Measurements from ENCODE around the gene ZRANB3. TPM values are rescaled to one million over a fixed set of nuclear protein-coding genes. Genes with fewer than 3 reads are reported as not detected.

Gene ZRANB3
- total and polyA plus RNA-seq, 2 of the 13 experiments (the other 11 are each of a cell fraction or from before 2014, with no cell fraction given): 5.8 to 25.2 TPM

DNA sequence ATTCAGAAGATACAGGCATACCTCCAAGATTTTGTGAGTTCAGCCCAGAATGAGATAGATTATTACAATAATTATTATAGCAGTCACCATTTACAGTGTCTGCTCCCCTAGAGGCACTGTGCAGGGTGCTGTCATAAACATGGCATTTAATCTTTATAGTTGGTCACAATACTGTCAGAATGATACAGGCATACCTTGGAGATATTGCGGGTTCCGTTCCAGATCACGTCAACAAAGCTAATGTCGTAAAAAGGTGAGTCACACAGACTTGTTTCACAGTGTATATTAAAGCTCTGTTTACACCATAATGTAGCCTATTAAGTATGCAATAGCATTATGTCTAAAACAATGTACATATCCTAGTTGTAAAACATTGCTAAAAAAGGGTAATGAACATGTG, 45.6 kb downstream of the ZRANB3 start (continued):
- TF ChIP-seq, protein P1, sequence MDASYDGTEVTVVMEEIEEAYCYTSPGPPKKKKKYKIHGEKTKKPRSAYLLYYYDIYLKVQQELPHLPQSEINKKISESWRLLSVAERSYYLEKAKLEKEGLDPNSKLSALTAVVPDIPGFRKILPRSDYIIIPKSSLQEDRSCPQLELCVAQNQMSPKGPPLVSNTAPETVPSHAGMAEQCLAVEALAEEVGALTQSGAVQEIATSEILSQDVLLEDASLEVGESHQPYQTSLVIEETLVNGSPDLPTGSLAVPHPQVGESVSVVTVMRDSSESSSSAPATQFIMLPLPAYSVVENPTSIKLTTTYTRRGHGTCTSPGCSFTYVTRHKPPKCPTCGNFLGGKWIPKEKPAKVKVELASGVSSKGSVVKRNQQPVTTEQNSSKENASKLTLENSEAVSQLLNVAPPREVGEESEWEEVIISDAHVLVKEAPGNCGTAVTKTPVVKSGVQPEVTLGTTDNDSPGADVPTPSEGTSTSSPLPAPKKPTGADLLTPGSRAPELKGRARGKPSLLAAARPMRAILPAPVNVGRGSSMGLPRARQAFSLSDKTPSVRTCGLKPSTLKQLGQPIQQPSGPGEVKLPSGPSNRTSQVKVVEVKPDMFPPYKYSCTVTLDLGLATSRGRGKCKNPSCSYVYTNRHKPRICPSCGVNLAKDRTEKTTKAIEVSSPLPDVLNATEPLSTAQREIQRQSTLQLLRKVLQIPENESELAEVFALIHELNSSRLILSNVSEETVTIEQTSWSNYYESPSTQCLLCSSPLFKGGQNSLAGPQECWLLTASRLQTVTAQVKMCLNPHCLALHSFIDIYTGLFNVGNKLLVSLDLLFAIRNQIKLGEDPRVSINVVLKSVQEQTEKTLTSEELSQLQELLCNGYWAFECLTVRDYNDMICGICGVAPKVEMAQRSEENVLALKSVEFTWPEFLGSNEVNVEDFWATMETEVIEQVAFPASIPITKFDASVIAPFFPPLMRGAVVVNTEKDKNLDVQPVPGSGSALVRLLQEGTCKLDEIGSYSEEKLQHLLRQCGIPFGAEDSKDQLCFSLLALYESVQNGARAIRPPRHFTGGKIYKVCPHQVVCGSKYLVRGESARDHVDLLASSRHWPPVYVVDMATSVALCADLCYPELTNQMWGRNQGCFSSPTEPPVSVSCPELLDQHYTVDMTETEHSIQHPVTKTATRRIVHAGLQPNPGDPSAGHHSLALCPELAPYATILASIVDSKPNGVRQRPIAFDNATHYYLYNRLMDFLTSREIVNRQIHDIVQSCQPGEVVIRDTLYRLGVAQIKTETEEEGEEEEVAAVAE (CRISPR knock-in tag; IDR thresholded peaks at IDR 0.05; ENCODE audit: borderline replicate concordance): no peak
- no peak for TF ChIP-seq PRMT3 (CRISPR knock-in tag; IDR thresholded peaks at IDR 0.05; ENCODE audit: borderline replicate concordance, low read depth)

DNA sequence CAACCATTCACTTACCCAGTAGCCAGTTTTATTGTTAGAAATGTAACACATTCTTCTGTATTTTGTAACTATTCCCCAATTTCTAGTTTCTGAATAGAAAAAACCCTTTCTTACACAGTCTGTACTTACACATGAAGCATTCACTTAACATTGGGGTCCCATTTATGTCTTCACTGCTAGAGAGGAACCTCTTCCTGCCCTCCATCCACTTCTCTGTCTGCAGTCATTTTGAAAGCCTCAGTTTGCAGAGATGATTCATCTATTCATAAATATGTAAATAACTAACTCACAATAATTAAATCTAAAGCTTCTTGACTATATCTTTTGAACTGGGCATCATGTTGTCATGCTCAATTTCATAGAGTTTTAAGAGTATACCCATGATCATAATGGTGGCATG, 55.9 kb downstream of the ZRANB3 start:
- H3K79me2 ChIP-seq (ENCODE audit: insufficient read depth, low read length): no peaks in the 10 kb centered on the region
- in situ Hi-C loops (cut with HindIII; ENCODE audit: extremely low pct_ligation_motif_present, low pct_unique_long_range_greater_than_20kb): no loop called here
- DNase-seq (ENCODE audit: low spot score) (no peak), ATAC-seq (no peak), FAIRE-seq (no peak)
- H2AFZ ChIP-seq (ENCODE audit: low read length): no peak overlapping the region
- no peak overlapping the region for H3K4me3 ChIP-seq (replicated peaks in 1 of 3; ENCODE audit: insufficient read depth in 1 of 3, low read depth in 2 of 3, low read length in 3 of 3)
- no peaks in the 10 kb centered on the region for H4K20me1 ChIP-seq (ENCODE audit: insufficient read depth, low read length)
- BruUV-seq (replicated peaks): no TSS peak
- ChIA-PET CTCF (ENCODE audit: low intra/inter-chr PET ratio, low total read pairs) (interaction anchor here (1.2 kb wide), 1 partner anchor 235 kb away, joined by 3 read pairs; no protein-coding TSS in a partner anchor), POLR2A (no interaction called here)
- no peak overlapping the region for H3K27ac ChIP-seq (ENCODE audit: extremely low read length, insufficient read depth, low read length)
- H3K9me3 ChIP-seq (ENCODE audit: low read length): no peaks in the 10 kb centered on the region
- H3K36me3 ChIP-seq (replicated peaks in 1 of 2; ENCODE audit: control insufficient read depth in 1 of 2, insufficient read depth in 2 of 2, low read length in 2 of 2): no peaks in the 10 kb centered on the region; a peak in 2 of 5 replicates
- no peaks in the 10 kb centered on the region for H3K4me1 ChIP-seq (ENCODE audit: insufficient read depth, low read length)
- H3K27me3 ChIP-seq (ENCODE audit: control insufficient read depth in 1 of 2, insufficient read depth in 2 of 2, low read length in 2 of 2): no peaks in the 10 kb centered on the region
- intact Hi-C loops (cut with micrococcal nuclease; ENCODE audit: unreplicated experiment): no loop called here
- no peak overlapping the region for H3K4me2 ChIP-seq (ENCODE audit: low read depth, low read length)
- no peak overlapping the region for H3K9ac ChIP-seq (ENCODE audit: insufficient read depth, low read depth, low read length)
- TF ChIP-seq KLF13 (CRISPR knock-in tag; IDR thresholded peaks at IDR 0.05): no peak
- no peak for TF ChIP-seq ZNF781 (CRISPR knock-in tag; IDR thresholded peaks at IDR 0.05; ENCODE audit: borderline replicate concordance, not compliant biosample characterization)
- TF ChIP-seq RBFOX2 (IDR thresholded peaks at IDR 0.05; ENCODE audit: low read depth, low read length): no peak
- no peak for TF ChIP-seq NFIB (CRISPR knock-in tag; IDR thresholded peaks at IDR 0.05; ENCODE audit: borderline replicate concordance)
- no peak for TF ChIP-seq ZNF430 (CRISPR knock-in tag; IDR thresholded peaks at IDR 0.05)
- no peak for TF ChIP-seq KDM5A (IDR thresholded peaks at IDR 0.05; ENCODE audit: borderline replicate concordance, low read length)
- TF ChIP-seq, protein P2, sequence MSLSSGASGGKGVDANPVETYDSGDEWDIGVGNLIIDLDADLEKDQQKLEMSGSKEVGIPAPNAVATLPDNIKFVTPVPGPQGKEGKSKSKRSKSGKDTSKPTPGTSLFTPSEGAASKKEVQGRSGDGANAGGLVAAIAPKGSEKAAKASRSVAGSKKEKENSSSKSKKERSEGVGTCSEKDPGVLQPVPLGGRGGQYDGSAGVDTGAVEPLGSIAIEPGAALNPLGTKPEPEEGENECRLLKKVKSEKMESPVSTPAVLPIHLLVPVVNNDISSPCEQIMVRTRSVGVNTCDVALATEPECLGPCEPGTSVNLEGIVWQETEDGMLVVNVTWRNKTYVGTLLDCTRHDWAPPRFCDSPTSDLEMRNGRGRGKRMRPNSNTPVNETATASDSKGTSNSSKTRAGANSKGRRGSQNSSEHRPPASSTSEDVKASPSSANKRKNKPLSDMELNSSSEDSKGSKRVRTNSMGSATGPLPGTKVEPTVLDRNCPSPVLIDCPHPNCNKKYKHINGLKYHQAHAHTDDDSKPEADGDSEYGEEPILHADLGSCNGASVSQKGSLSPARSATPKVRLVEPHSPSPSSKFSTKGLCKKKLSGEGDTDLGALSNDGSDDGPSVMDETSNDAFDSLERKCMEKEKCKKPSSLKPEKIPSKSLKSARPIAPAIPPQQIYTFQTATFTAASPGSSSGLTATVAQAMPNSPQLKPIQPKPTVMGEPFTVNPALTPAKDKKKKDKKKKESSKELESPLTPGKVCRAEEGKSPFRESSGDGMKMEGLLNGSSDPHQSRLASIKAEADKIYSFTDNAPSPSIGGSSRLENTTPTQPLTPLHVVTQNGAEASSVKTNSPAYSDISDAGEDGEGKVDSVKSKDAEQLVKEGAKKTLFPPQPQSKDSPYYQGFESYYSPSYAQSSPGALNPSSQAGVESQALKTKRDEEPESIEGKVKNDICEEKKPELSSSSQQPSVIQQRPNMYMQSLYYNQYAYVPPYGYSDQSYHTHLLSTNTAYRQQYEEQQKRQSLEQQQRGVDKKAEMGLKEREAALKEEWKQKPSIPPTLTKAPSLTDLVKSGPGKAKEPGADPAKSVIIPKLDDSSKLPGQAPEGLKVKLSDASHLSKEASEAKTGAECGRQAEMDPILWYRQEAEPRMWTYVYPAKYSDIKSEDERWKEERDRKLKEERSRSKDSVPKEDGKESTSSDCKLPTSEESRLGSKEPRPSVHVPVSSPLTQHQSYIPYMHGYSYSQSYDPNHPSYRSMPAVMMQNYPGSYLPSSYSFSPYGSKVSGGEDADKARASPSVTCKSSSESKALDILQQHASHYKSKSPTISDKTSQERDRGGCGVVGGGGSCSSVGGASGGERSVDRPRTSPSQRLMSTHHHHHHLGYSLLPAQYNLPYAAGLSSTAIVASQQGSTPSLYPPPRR (CRISPR knock-in tag; IDR thresholded peaks at IDR 0.05; ENCODE audit: borderline replicate concordance): no peak

Measured in HepG2 (cell line).